SJCRH30 (cell line): ENCODE results near the gene ATP8B3. TPM values are rescaled to one million over a fixed set of nuclear protein-coding genes. Genes with fewer than 3 reads are reported as not detected.

Source experiments
- DNase-seq, 2 experiments: peaks; one replicate each; pipeline ENCODE4 v3.0.0-alpha.2; 2015 to 2020
- H3K27ac ChIP-seq: fragments of 250-450 bp; sonication (Bioruptor Pico); 2 replicates; pipeline ENCODE4 v1.5.1; 2020; ENCODE audit warnings: mild to moderate bottlenecking, moderate library complexity
- H3K27me3 ChIP-seq: fragments of 250-450 bp; sonication (Bioruptor Pico); 2 replicates; pipeline ENCODE4 v1.5.1; 2020; ENCODE audit warnings: mild to moderate bottlenecking, moderate library complexity
- H3K36me3 ChIP-seq: fragments of 250-450 bp; sonication (Bioruptor Pico); 2 replicates; pipeline ENCODE4 v1.5.1; 2020; ENCODE audit warnings: mild to moderate bottlenecking, moderate library complexity
- H3K4me1 ChIP-seq: fragments of 250-450 bp; sonication (Bioruptor Pico); 2 replicates; pipeline ENCODE4 v1.5.1; 2020; ENCODE audit warnings: mild to moderate bottlenecking, moderate library complexity
- H3K4me3 ChIP-seq: fragments of 250-450 bp; sonication (Bioruptor Pico); 2 replicates; pipeline ENCODE4 v1.5.1; 2020; ENCODE audit warnings: mild to moderate bottlenecking, moderate library complexity
- H3K9me3 ChIP-seq: fragments of 250-450 bp; sonication (Bioruptor Pico); replicated peaks from 2 replicates; pipeline ENCODE4 v1.5.1; 2020; ENCODE audit warnings: mild to moderate bottlenecking, moderate library complexity
- total RNA-seq: library from RNA; depleted of rRNA; stranded (reverse); fragments of >200 nt; shearing (Covaris generic); gene quantifications from 2 replicates; pipeline ENCODE4 v1.2.3, GENCODE V29; 2014

The ATP8B3 gene
- total RNA-seq, 1 experiment from 2014 or later = 0.08 TPM

DNA sequence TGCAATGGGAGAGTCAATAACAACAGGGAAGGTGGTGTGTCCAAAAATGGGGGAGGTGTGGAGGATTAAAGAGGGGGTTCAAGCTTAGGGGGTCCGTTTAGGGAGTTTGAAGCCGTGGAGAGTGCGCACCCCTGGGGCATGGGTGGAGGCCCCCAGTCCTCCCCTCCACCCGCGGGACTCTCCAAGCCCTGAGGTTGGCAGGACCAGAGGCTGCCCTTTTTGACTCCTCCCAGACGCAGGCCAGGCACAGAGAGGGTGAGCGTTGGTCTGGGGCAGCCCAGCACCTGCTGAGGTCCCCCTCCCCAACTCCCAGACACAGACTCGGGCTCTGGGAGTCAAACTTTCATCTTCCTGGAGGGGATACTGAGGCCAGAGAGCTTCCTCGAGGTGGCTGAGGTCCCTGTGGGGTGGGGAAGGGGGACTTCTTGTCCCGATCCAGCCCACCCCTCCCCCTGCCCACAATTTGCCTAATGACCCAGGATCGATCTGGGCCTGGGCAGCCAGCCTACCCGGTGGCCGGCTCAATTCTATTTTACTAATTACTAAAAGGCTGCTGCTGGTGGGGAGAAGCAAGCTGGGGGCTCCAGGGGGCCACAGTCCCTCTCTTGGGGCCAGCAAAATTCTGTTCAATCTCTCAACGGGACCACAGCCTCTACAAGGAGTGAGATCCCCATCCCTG lies 61.6 kb downstream of the ATP8B3 start:
- Histone ChIP-seq H3K9me3 (no peaks in the 10 kb centered on the region), H3K4me3 (no peak overlapping the region), H3K27me3 (peaks cover 48% of the 10 kb centered on the region), H3K4me1 (no peaks in the 10 kb centered on the region), H3K36me3 (no peaks in the 10 kb centered on the region), H3K27ac (no peak overlapping the region)
- no peak for DNase-seq

DNA sequence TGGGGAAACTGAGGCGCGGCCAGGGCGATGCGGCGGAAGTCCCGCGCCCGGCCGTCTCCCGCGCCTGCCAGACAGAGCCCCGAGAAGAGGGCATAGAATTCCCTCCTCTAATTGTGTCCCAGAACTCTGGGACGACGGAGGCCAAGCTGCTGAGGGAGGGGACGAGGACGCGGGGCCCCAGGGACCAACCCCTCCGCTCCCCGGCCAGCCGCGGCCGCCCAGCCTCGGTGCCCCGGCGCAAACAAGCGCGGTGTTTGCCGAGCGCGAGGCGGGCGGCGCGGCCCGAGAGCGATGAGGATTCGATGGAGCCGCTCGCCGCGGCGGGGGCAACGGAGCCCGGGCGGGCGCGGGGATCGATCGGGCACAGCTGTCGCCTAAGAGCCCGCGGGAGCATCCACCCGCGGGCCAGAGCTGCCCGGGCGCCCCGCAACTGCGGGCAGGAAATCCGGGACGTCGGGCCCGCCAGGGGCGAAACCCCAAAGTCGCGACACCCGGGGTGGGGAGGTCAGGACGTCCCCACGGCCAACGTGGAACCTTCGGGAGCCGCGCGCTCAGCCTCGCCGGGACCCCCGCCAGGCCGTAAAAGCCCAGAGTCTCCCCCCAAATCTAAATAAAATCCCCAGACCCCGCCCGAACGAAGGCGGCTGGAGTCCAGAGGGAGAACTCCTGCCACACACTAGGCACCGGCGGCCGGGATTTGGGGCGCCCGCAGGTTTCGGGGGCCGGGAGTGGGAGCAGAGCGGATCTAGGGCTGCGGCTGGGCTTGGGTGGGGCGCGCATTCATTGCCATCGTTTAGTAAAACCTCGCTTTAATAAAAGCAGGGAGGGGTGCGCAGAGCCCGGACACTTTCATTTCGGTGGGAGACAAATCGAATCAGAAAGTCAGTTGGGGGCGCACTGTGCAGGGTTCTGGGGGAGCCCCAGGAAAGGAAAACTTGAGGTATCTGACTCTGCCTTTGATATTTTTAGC lies 62.4 kb downstream of the ATP8B3 start:
- Histone ChIP-seq H3K27ac (no peak overlapping the region), H3K27me3 (peaks cover 56% of the 10 kb centered on the region), H3K9me3 (no peaks in the 10 kb centered on the region), H3K4me1 (no peaks in the 10 kb centered on the region), H3K36me3 (no peaks in the 10 kb centered on the region), H3K4me3 (no peak overlapping the region)
- no peak for DNase-seq

DNA sequence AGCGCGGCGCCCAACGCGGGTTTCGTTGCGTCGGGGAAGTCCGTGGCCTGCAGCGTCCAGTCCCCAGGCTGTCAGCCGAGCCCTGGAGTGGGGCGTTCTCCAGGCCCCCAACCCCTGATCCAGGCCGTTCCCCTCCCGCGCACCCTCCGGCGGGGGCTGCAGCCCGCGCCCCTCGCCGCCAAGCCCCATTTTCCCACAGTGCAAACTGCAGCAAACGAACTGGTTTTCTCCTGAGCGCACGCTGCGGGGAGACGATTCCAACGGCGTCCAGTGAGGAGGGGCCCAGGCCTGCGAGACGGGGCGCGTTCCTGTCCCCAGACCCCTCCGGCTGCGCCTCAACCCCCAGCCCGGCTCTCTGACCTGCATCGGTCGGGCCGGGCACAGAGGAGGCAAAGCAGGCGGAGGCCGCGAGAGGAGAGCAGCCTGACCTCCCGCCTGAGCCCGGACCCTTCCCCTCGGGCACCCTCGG lies 63.2 kb downstream of the ATP8B3 start:
- Histone ChIP-seq H3K4me3 (no peak overlapping the region), H3K36me3 (no peaks in the 10 kb centered on the region), H3K27ac (no peak overlapping the region), H3K27me3 (peaks cover 59% of the 10 kb centered on the region), H3K9me3 (no peaks in the 10 kb centered on the region), H3K4me1 (no peaks in the 10 kb centered on the region)
- DNase-seq = no peak

- Histone ChIP-seq H3K4me3 (no peak overlapping the region), H3K27me3 (peaks cover 60% of the 10 kb centered on the region), H3K4me1 (no peaks in the 10 kb centered on the region), H3K36me3 (no peaks in the 10 kb centered on the region), H3K9me3 (no peaks in the 10 kb centered on the region), H3K27ac (no peak overlapping the region)
- DNase-seq = no peak
These were observed 63.8 kb downstream of the ATP8B3 start for GRCh38 chr19:1748115-1748872.

GRCh38 chr19:1747285-1748114 lies 64.6 kb downstream of the ATP8B3 start:
- H3K4me3 ChIP-seq = no peak overlapping the region
- no peak overlapping the region for H3K27ac ChIP-seq
- H3K4me1 ChIP-seq = no peaks in the 10 kb centered on the region
- no peaks in the 10 kb centered on the region for H3K9me3 ChIP-seq
- H3K27me3 ChIP-seq = peaks cover 60% of the 10 kb centered on the region
- no peak for DNase-seq
- no peaks in the 10 kb centered on the region for H3K36me3 ChIP-seq

GRCh38 chr19:1746401-1747284 lies 65.4 kb downstream of the ATP8B3 start:
- peaks cover 57% of the 10 kb centered on the region for H3K27me3 ChIP-seq
- no peaks in the 10 kb centered on the region for H3K4me1 ChIP-seq
- no peak overlapping the region for H3K4me3 ChIP-seq
- H3K36me3 ChIP-seq = no peaks in the 10 kb centered on the region
- no peak for DNase-seq
- H3K27ac ChIP-seq = no peak overlapping the region
- H3K9me3 ChIP-seq = no peaks in the 10 kb centered on the region

GRCh38 chr19:1745589-1746031 lies 66.5 kb downstream of the ATP8B3 start:
- peaks cover 47% of the 10 kb centered on the region for H3K27me3 ChIP-seq
- DNase-seq = no peak
- H3K9me3 ChIP-seq = no peaks in the 10 kb centered on the region
- H3K27ac ChIP-seq = no peak overlapping the region
- no peaks in the 10 kb centered on the region for H3K4me1 ChIP-seq
- H3K4me3 ChIP-seq = no peak overlapping the region
- H3K36me3 ChIP-seq = no peaks in the 10 kb centered on the region

DNA sequence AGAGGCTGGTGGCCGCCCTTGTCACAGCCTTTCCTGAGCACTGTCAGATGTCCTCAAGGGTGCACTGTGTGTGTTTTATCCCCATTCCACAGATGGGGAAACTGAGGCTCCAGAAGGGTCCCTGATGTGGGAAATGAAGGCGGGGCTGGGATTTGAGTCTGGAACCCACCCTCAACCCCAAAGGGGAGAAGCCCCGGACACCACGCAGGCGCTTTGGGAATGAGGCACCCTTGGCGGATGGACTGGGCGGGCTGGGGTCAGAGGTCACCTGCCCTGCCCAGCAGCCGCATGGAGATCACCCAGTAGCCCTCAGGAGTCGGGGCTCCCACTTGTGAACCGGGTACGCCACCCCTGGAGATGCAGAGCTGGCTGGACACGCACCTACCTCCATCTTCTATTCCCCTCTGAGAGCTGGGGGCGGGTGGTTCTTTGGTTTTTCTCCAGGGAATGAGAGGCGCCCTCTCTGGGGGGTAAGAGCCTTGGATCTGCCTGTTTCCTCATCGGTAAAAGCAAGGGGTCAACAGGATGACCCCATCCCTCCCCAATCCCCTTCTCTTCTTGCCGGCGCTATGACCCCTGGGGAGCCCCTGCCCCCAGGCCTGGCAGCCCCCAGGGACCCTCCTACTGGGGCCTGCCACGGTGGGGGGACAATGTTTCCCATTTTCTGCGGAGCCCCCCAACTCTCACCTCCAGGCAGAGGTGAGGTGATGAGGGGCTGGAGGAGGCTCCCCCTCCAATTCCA lies 67.1 kb downstream of the ATP8B3 start:
- no peak for DNase-seq
- Histone ChIP-seq H3K9me3 (no peaks in the 10 kb centered on the region), H3K4me1 (no peaks in the 10 kb centered on the region), H3K36me3 (no peaks in the 10 kb centered on the region), H3K27me3 (peaks cover 41% of the 10 kb centered on the region), H3K27ac (no peak overlapping the region), H3K4me3 (no peak overlapping the region)

DNA sequence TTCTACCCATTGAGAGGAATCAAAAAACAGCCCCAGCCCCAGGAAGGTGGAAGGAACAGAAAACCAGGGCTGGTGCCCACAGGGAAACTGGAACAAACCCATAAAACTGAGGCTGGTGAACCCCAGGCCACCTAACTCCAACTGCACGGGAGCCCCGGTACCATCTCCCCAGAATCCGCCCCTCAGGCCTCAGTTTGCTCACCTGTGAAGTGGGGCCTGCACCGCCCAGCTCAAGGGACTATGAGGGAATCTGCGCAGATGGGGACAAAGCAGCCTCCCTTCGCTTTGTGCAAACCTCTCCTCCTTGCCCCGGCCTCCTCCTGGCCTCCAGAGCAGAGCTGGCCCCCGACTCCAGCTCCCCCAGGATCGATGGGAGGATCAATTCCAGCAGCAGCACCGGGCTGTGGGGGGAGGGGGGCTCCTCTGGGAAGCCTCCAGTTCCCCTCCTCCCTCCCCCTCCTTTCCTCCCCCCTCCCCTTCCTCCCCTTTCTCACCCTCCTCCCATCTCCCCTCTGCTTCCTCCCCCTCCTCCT lies 67.9 kb downstream of the ATP8B3 start:
- DNase-seq = no peak
- H3K4me1 ChIP-seq = no peaks in the 10 kb centered on the region
- H3K9me3 ChIP-seq = no peaks in the 10 kb centered on the region
- H3K27me3 ChIP-seq = peaks cover 35% of the 10 kb centered on the region
- no peak overlapping the region for H3K27ac ChIP-seq
- H3K36me3 ChIP-seq = no peaks in the 10 kb centered on the region
- H3K4me3 ChIP-seq = no peak overlapping the region

DNA sequence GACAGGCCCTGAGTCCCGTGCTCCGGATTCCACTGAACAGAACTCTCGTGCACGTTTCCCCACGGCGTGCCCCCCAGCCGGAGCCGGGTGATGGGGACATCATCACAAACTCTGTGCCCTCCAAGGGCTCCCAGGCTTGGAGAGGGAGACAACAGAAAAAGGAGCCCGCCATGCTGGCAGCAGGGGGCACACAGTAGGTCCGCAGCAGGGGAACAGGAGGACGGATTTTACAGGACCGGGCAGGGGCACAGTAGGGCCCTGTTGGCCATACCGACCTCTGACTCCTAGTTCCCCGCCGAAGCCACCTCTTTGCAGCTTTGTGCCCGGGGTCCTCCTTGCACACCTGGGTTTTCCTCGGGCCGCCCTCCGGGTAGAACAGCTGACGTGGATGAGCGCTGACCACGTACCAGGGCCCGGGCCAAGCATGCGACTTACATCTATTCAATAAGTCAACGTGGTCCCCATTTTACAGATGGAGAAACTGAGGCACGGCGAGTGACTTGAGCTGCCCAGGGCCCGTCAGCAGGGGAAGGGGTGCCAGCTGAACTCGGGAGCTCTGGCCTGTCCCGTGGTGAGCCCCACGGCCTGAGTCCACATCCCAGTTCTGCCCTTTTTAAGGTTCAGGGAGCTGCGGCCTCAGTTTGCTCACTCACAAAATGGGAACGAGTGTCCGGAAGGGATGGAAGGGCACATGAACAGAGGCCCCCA lies 68.9 kb downstream of the ATP8B3 start:
- H3K27ac ChIP-seq = no peak overlapping the region
- peaks cover 29% of the 10 kb centered on the region for H3K27me3 ChIP-seq
- no peaks in the 10 kb centered on the region for H3K4me1 ChIP-seq

GRCh38 chr19:1739960-1740629 lies 72.0 kb downstream of the ATP8B3 start:
- Histone ChIP-seq H3K9me3 (no peaks in the 10 kb centered on the region), H3K27me3 (peaks cover 17% of the 10 kb centered on the region), H3K27ac (no peak overlapping the region), H3K4me3 (no peak overlapping the region), H3K36me3 (no peaks in the 10 kb centered on the region), H3K4me1 (no peaks in the 10 kb centered on the region)
- DNase-seq = no peak

More for the DNA sequence above, 68.9 kb downstream of the ATP8B3 start:
- no peaks in the 10 kb centered on the region for H3K9me3 ChIP-seq
- DNase-seq = no peak
- H3K36me3 ChIP-seq = no peaks in the 10 kb centered on the region
- no peak overlapping the region for H3K4me3 ChIP-seq

DNA sequence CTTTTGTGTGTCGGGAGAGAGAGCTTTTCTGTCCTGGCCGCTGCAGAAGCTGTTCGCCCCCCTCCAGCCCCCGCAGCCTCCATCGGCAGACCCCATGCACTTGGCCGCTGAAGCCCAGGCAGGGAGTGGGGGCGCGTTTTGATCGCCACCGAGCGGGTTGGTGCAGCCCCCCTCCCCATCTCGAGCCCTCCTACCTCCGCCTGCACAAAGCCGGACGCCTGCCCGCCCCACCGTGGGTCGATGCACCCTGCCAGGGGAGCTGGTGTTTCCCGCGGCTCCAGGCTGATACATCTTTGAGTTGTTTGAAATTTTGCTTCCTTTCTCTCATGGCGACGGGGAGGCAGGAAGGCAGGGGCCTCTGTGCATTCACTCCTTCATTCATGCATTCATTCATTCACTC lies 75.1 kb downstream of the ATP8B3 start:
- Histone ChIP-seq H3K4me1 (no peaks in the 10 kb centered on the region), H3K27me3 (peaks cover 8% of the 10 kb centered on the region; the same call in 1 of the 2 replicates), H3K9me3 (no peaks in the 10 kb centered on the region)

More for the DNA sequence above, 75.1 kb downstream of the ATP8B3 start:
- Histone ChIP-seq H3K4me3 (no peak overlapping the region), H3K36me3 (no peaks in the 10 kb centered on the region), H3K27ac (no peak overlapping the region)
- no peak for DNase-seq
